Stimulated activated naive B cell treated with anti-CD40 and anti-IgM and Interleukin-4, amounts not matched to agents 10 μg/mL and 1 μg/mL and 100 μg/mL, for 72 hours (primary cell): ENCODE measurements around the gene SLC22A4.

ENCODE experiments used
- ATAC-seq, 2 donors: fragments of 150-1000 bp; cut with Tn5 transposase; replicated peaks; 2 replicates each; pipeline ENCODE4 v1.10.0; 2021; ENCODE audit warnings: moderate library complexity in 1 of 2
- DNase-seq: peaks from one replicate; pipeline ENCODE4 v3.0.0; 2021
- H3K27ac Mint-ChIP-seq: one replicate; pipeline ENCODE4 v1.8.0; 2022; ENCODE audit warnings: mild to moderate bottlenecking, mixed read lengths
- H3K27me3 Mint-ChIP-seq, 2 donors: one replicate each; pipeline ENCODE4 v1.8.0; 2022; ENCODE audit warnings: mixed read lengths in 2 of 2
- H3K36me3 Mint-ChIP-seq, 2 donors: one replicate each; pipeline ENCODE4 v1.8.0; 2022; ENCODE audit warnings: mixed read lengths in 2 of 2, mild to moderate bottlenecking in 1 of 2
- H3K4me1 Mint-ChIP-seq, 2 donors: one replicate each; pipeline ENCODE4 v1.8.0; 2022; ENCODE audit warnings: mixed read lengths in 2 of 2, mild to moderate bottlenecking in 1 of 2
- H3K4me3 Mint-ChIP-seq, 2 donors: one replicate each; pipeline ENCODE4 v1.8.0; 2022; ENCODE audit warnings: mild to moderate bottlenecking in 2 of 2, mixed read lengths in 2 of 2, moderate library complexity in 1 of 2
- H3K9me3 Mint-ChIP-seq, 2 donors: one replicate each; pipeline ENCODE4 v1.8.0; 2022; ENCODE audit warnings: mixed read lengths in 2 of 2, mild to moderate bottlenecking in 1 of 2

The SLC22A4 gene

GRCh38 chr5:132293992-132294727 is at the start of gene SLC22A4:
Gene SLC22A4, plus strand, starts transcription at chr5:132294394. Its CDS starts 223 bp downstream, at chr5:132294617.
- peak; percentile 89 for DNase-seq
- ATAC-seq = peak; percentile 79 to 81

GRCh38 chr5:132245593-132245992 is 48.6 kb upstream of the SLC22A4 start:
- Mint-ChIP-seq H3K9me3 (peaks cover 19 to 30% of the 10 kb centered on the region in 2 donors), H3K27me3 (peaks cover 0 to 10% of the 10 kb centered on the region in 2 donors), H3K4me3 (no peak overlapping the region), H3K36me3 (peaks cover 11 to 19% of the 10 kb centered on the region in 2 donors), H3K4me1 (peaks cover 0 to 2% of the 10 kb centered on the region in 2 donors), H3K27ac (peak overlapping the region; percentile 10)
- ATAC-seq = no peak
- no peak for DNase-seq

More at GRCh38 chr5:132293992-132294727, at the start of gene SLC22A4:
- Mint-ChIP-seq H3K36me3 (peaks cover 1 to 2% of the 10 kb centered on the region in 2 donors), H3K9me3 (no peaks in the 10 kb centered on the region), H3K4me1 (peaks cover 21 to 37% of the 10 kb centered on the region in 2 donors), H3K27me3 (peaks cover 6 to 10% of the 10 kb centered on the region in 2 donors), H3K4me3 (peak within 1 kb of the TSS; percentile 91 to 94), H3K27ac (peak within 1 kb of the TSS; percentile 96)

- H3K36me3 Mint-ChIP-seq = peaks cover 11 to 19% of the 10 kb centered on the region in 2 donors
- H3K9me3 Mint-ChIP-seq = peaks cover 19 to 30% of the 10 kb centered on the region in 2 donors
- H3K4me3 Mint-ChIP-seq = no peak overlapping the region
- H3K27ac Mint-ChIP-seq = no peak overlapping the region
- peaks cover 0 to 13% of the 10 kb centered on the region in 2 donors for H3K27me3 Mint-ChIP-seq
- peaks cover 0 to 2% of the 10 kb centered on the region in 2 donors for H3K4me1 Mint-ChIP-seq
- ATAC-seq (no peak), DNase-seq (no peak)
These were observed 47.4 kb upstream of the SLC22A4 start for GRCh38 chr5:132246806-132247205.

GRCh38 chr5:132250547-132250946 is 43.6 kb upstream of the SLC22A4 start:
- Mint-ChIP-seq H3K9me3 (peaks cover 6 to 14% of the 10 kb centered on the region in 2 donors), H3K27ac (no peak overlapping the region), H3K4me1 (no peaks in the 10 kb centered on the region), H3K27me3 (peaks cover 3 to 16% of the 10 kb centered on the region in 2 donors), H3K4me3 (no peak overlapping the region), H3K36me3 (no peaks in the 10 kb centered on the region)
- ATAC-seq = no peak
- no peak for DNase-seq

- Mint-ChIP-seq H3K4me1 (no peaks in the 10 kb centered on the region), H3K9me3 (peaks cover 2 to 9% of the 10 kb centered on the region in 2 donors), H3K27ac (no peak overlapping the region), H3K36me3 (no peaks in the 10 kb centered on the region), H3K27me3 (peaks cover 8 to 22% of the 10 kb centered on the region in 2 donors), H3K4me3 (no peak overlapping the region)
- no peak for DNase-seq
- no peak for ATAC-seq
These were observed 42.9 kb upstream of the SLC22A4 start for GRCh38 chr5:132251220-132251725.

GRCh38 chr5:132253008-132253441 is 41.2 kb upstream of the SLC22A4 start:
- Mint-ChIP-seq H3K36me3 (no peaks in the 10 kb centered on the region), H3K27me3 (peaks cover 22 to 33% of the 10 kb centered on the region in 2 donors), H3K27ac (no peak overlapping the region), H3K4me3 (no peak overlapping the region), H3K9me3 (no peaks in the 10 kb centered on the region), H3K4me1 (peaks cover 0 to 4% of the 10 kb centered on the region in 2 donors)
- no peak for DNase-seq
- no peak for ATAC-seq

- H3K36me3 Mint-ChIP-seq = no peaks in the 10 kb centered on the region
- no peak for ATAC-seq
- H3K4me3 Mint-ChIP-seq = no peak overlapping the region
- H3K4me1 Mint-ChIP-seq = peaks cover 0 to 4% of the 10 kb centered on the region in 2 donors
- no peak overlapping the region for H3K27ac Mint-ChIP-seq
- H3K27me3 Mint-ChIP-seq = peaks cover 29 to 37% of the 10 kb centered on the region in 2 donors
- DNase-seq = no peak
- H3K9me3 Mint-ChIP-seq = no peaks in the 10 kb centered on the region
These were observed 40.5 kb upstream of the SLC22A4 start for GRCh38 chr5:132253452-132254320.

- ATAC-seq = no peak
These were observed 39.7 kb upstream of the SLC22A4 start for GRCh38 chr5:132254321-132254977.

GRCh38 chr5:132256086-132256782 is 38.0 kb upstream of the SLC22A4 start:
- DNase-seq (no peak), ATAC-seq (no peak)
- peak overlapping the region in 1 of 2 donors; percentile 26 for H3K4me3 Mint-ChIP-seq
- peaks cover 32 to 36% of the 10 kb centered on the region in 2 donors for H3K27me3 Mint-ChIP-seq
- H3K27ac Mint-ChIP-seq = peak overlapping the region; percentile 4
- H3K9me3 Mint-ChIP-seq = no peaks in the 10 kb centered on the region
- no peaks in the 10 kb centered on the region for H3K36me3 Mint-ChIP-seq
- H3K4me1 Mint-ChIP-seq = peaks cover 7 to 21% of the 10 kb centered on the region in 2 donors

More at GRCh38 chr5:132254321-132254977, 39.7 kb upstream of the SLC22A4 start:
- H3K4me3 Mint-ChIP-seq = no peak overlapping the region
- H3K36me3 Mint-ChIP-seq = no peaks in the 10 kb centered on the region
- no peaks in the 10 kb centered on the region for H3K9me3 Mint-ChIP-seq
- DNase-seq = no peak
- H3K27me3 Mint-ChIP-seq = peaks cover 36 to 37% of the 10 kb centered on the region in 2 donors
- peaks cover 0 to 4% of the 10 kb centered on the region in 2 donors for H3K4me1 Mint-ChIP-seq
- no peak overlapping the region for H3K27ac Mint-ChIP-seq

- Mint-ChIP-seq H3K36me3 (no peaks in the 10 kb centered on the region), H3K27ac (peak overlapping the region; percentile 4), H3K4me3 (peak overlapping the region in 1 of 2 donors; percentile 26), H3K27me3 (peaks cover 32 to 36% of the 10 kb centered on the region in 2 donors), H3K4me1 (peaks cover 7 to 21% of the 10 kb centered on the region in 2 donors), H3K9me3 (no peaks in the 10 kb centered on the region)
- DNase-seq (no peak), ATAC-seq (no peak)
These were observed 37.4 kb upstream of the SLC22A4 start for GRCh38 chr5:132256783-132257130.

- no peaks in the 10 kb centered on the region for H3K36me3 Mint-ChIP-seq
- peaks cover 9 to 21% of the 10 kb centered on the region in 2 donors for H3K4me1 Mint-ChIP-seq
- DNase-seq = no peak
- no peaks in the 10 kb centered on the region for H3K9me3 Mint-ChIP-seq
- peak within 1 kb of the TSS; percentile 55 to 73 for H3K4me3 Mint-ChIP-seq
- ATAC-seq = no peak
- peaks cover 32 to 36% of the 10 kb centered on the region in 2 donors for H3K27me3 Mint-ChIP-seq
- peak within 1 kb of the TSS; percentile 4 for H3K27ac Mint-ChIP-seq
These were observed 36.8 kb upstream of the SLC22A4 start, which contains the start of gene PDLIM4 for GRCh38 chr5:132257131-132258101. Gene PDLIM4, plus strand, starts transcription at chr5:132257696. Its CDS starts 39 bp downstream, at chr5:132257735.
